Cortex of kidney (tissue), 1 donor: ENCODE data around the gene TIAM1.
"Not testable (repeated sequence)": the region's sequence is repeated elsewhere in the genome, so short reads cannot be mapped to it uniquely, and the experiment has no call there.

ENCODE experiments used
- DNase-seq: peaks from one replicate; lab custom pipeline; 2025; lab: John Stamatoyannopoulos, UW

The TIAM1 gene

GRCh38 chr21:31254131-31254530 lies 89.9 kb downstream of the TIAM1 start:
- no peak for DNase-seq

GRCh38 chr21:31253684-31254083 lies 90.4 kb downstream of the TIAM1 start:
- no peak for DNase-seq

GRCh38 chr21:31252611-31253010 lies 91.5 kb downstream of the TIAM1 start:
- DNase-seq, result no peak

GRCh38 chr21:31252091-31252490 lies 92.0 kb downstream of the TIAM1 start:
- no peak for DNase-seq

- DNase-seq, result no peak
Measured at GRCh38 chr21:31251686-31252085, 92.4 kb downstream of the TIAM1 start.

GRCh38 chr21:31248598-31248997 lies 95.5 kb downstream of the TIAM1 start:
- DNase-seq, result no peak

GRCh38 chr21:31243611-31244010 lies 100.5 kb downstream of the TIAM1 start:
- DNase-seq, result no peak

GRCh38 chr21:31236528-31236927 lies 107.5 kb downstream of the TIAM1 start:
- no peak for DNase-seq

GRCh38 chr21:31235671-31236450 lies 108.2 kb downstream of the TIAM1 start:
- DNase-seq, result no peak

GRCh38 chr21:31234936-31235335 lies 109.1 kb downstream of the TIAM1 start:
- DNase-seq, result no peak

- no peak for DNase-seq
Measured at GRCh38 chr21:31233711-31234110, 110.3 kb downstream of the TIAM1 start.

- DNase-seq, result no peak
Measured at GRCh38 chr21:31232344-31232743, 111.7 kb downstream of the TIAM1 start.

GRCh38 chr21:31230937-31231336 lies 113.1 kb downstream of the TIAM1 start:
- no peak for DNase-seq

- DNase-seq, result not testable (repeated sequence)
Measured at GRCh38 chr21:31228723-31229122, 115.3 kb downstream of the TIAM1 start.

- no peak for DNase-seq
Measured at GRCh38 chr21:31225713-31226112, 118.3 kb downstream of the TIAM1 start.

GRCh38 chr21:31222142-31222541 lies 121.9 kb downstream of the TIAM1 start:
- no peak for DNase-seq

- no peak for DNase-seq
Measured at GRCh38 chr21:31221043-31221442, 123.0 kb downstream of the TIAM1 start.

GRCh38 chr21:31220575-31220974 lies 123.5 kb downstream of the TIAM1 start:
- no peak for DNase-seq

GRCh38 chr21:31218830-31219608 lies 125.0 kb downstream of the TIAM1 start:
- no peak for DNase-seq

GRCh38 chr21:31216206-31216605 lies 127.9 kb downstream of the TIAM1 start:
- DNase-seq, result no peak

GRCh38 chr21:31213787-31214186 lies 130.3 kb downstream of the TIAM1 start:
- no peak for DNase-seq

GRCh38 chr21:31211836-31212235 lies 132.2 kb downstream of the TIAM1 start:
- DNase-seq, result no peak

- DNase-seq, result no peak
Measured at GRCh38 chr21:31205412-31205811, 138.6 kb downstream of the TIAM1 start.
